HG02938 (cell line): ENCODE measurements around the gene NPW.
"Not testable (repeated sequence)": the region's sequence is repeated elsewhere in the genome, so short reads cannot be mapped to it uniquely, and the experiment has no call there.

Source experiments
- ATAC-seq: cut with Tn5 transposase; IDR thresholded peaks from one replicate; pipeline ENCODE4 v1.9.1; 2021; ENCODE audit warnings: mild to moderate bottlenecking, moderate library complexity; ENCODE audit not compliant: unreplicated experiment

Gene NPW

GRCh38 chr16:2019921-2020831, 591 bp downstream of the NPW start:
- no peak for ATAC-seq

- no peak for ATAC-seq
These were observed 3.1 kb downstream of the NPW start for GRCh38 chr16:2022723-2023091.

DNA sequence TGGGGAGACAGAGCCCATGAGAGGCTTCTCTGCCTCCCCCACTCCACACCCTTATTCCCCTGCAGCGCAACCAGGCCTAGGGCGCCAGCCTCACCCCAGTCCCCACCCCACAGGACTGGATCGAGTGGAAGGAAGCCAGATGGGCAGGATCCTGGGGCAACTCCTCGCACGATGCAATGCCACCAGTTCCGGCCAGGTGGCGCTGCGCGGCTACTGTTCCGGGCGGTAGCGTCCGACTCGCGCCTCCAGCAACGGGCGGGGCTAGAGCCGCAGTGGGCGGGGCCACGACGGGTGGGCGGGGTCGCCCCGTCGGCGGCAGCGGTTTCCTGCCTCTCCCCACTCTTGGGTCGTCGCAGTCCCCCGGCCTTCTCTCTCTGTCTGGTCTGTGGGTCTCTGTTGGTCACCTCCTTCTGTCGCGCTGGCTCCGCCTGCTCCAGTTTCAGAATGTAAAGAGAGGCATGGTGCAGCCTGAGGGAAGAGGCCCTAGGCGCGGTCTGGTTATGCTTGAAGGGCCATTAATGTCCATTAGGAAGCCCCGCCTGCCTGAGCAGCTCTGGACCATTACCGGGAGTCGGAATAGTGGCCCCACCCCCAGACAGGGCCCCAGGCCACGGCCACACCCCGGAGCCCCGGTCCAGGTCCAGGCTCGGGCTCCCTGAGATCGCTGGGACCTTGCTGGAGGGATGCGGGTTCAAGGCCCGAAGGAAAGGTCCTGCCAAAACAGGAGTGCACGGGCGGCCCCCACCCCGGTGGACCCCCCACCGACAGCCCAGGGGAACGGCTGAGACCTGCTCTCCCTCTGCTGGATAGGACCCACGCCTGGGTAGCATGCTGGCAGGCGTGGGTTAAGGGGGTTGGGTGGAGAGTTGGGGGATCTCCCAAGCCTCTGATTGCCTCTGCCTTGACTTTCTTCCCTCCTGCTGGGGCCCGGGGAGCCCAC, 3.8 kb downstream of the NPW start:
- no peak for ATAC-seq

DNA sequence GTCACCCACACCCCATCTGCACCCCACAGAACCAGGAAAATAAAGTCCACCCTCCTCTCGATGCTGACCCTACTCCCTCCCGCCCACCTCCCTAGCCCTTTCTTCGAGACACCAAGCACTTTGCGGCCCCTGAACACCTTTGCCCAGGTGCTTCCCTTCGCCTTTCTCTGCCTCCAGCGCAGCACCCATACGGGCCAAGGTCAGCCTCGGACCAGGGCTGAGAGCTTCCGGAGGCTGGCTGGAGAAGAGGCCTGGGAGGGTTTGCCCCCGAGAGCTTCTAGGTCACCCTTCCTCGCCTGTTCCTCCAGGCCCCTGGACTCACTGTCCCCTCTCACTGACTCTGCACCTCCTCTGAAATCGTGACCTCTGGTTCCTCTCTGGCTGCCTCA, 4.4 kb downstream of the NPW start:
- ATAC-seq = no peak

DNA sequence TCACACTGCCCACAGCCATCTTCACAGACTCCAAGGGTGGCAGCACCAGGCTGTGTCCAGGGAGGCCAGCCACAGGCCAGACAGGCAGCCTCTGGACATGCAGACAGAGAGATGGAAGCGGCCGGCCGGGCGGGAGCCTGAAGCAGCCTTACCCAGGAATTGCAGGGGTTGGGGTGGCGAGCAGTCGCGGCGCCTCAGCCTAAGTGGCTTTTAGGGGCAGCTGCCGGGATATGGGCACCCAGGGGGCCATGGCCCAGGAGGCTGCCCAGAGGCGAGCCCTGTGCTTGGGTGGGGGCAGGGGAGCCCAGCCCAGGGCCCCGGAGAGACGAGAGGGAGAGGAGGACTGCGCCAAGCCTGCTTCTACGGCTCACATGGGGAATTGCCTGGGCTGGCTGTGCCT, 5.7 kb downstream of the NPW start:
- no peak for ATAC-seq

- ATAC-seq = no peak
These were observed 6.4 kb downstream of the NPW start for GRCh38 chr16:2025878-2026460.

- ATAC-seq = no peak
These were observed 7.0 kb downstream of the NPW start, which contains the start of gene NHERF2 for GRCh38 chr16:2026461-2027023. NHERF2 (plus strand) TSS chr16:2026902; CDS start chr16:2027006, 104 bp downstream.

GRCh38 chr16:2027024-2028010, 7.7 kb downstream of the NPW start:
- no peak for ATAC-seq

DNA sequence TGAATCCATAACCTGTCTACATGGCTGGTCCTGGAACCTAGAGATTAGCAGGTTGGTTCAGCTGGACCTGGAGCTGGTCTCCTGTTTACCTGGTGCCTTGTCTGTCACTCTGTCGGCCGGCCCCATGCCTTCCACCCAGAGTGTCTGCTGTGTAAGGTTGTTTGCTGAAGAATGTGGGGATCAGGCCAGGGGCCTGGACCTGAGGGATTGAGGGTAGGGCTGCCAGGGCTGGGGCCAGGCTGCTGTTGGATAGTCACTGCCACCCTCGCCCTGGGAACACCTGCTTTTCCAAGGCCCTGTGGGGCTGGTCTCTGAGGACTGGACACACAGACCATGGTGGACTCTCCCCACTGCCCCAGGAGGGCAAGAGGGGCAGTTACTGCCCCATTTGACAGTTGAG, 8.6 kb downstream of the NPW start:
- no peak for ATAC-seq

- ATAC-seq = no peak
These were observed 9.1 kb downstream of the NPW start for GRCh38 chr16:2028620-2029220.

GRCh38 chr16:2029350-2029749, 9.8 kb downstream of the NPW start:
- ATAC-seq = no peak

DNA sequence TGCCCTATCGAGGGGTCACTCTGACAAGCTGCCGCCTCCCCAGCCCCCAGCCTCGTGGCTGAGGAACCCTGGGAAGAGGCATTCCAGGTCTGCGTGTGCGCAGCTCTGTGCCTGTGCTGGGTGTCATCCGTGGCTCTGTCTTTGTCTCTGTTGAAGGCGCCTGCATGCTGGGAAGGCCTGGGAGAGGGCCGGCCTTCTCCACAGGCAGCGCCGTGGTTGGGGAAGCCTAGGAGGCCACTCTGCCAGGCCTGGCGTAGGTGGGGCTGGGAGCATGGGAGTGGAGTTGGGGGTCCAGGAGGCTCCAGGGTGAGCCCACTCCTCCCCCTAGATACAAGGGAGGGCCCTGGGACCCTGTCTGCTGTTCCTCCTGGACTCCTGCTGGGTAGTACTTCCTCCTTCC, 10.5 kb downstream of the NPW start:
- no peak for ATAC-seq

GRCh38 chr16:2031081-2031577, 11.5 kb downstream of the NPW start:
- no peak for ATAC-seq

GRCh38 chr16:2032285-2033056, 12.9 kb downstream of the NPW start:
- no peak for ATAC-seq

DNA sequence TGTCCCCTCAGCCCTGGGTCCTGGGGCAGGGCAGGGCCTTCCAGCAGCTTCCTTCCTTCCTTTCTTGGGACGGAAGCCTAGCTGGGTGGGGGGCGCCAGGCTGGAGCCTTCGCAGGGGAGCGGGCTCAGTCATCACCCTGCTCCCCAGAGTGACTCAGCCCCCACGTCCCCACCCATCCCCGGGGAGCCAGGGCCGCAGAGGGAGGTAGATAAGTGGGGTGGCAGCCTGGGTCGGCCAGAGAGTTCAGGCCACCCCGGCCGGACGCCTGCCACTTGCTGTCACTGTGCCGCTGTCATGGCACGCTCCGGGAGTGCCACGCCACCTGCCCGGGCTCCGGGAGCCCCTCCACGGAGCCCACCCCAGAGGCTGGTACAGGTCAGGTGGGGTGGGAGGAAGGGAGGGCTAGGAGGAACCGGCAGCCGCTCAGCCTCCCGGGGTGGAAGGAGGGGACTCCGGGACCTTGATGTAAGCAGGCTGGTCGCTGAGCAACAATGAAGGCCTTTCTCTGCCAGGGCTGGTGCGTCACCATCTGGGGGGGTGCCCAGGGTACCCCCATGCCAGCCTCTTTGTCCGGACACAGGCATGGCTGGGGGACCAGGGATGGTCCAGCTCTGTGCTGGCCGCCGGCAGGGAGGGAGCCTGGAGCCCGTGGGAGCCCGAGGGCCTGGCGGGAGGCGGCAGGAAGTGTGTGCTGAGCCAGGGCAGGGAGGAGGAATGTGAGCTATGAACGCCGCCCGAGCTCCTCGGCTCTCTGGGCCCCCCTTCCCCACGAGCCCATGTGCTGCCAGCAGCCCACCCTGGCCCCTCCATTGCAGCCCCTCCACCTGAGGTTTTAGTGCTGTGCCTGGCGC, 13.7 kb downstream of the NPW start:
- ATAC-seq = no peak

DNA sequence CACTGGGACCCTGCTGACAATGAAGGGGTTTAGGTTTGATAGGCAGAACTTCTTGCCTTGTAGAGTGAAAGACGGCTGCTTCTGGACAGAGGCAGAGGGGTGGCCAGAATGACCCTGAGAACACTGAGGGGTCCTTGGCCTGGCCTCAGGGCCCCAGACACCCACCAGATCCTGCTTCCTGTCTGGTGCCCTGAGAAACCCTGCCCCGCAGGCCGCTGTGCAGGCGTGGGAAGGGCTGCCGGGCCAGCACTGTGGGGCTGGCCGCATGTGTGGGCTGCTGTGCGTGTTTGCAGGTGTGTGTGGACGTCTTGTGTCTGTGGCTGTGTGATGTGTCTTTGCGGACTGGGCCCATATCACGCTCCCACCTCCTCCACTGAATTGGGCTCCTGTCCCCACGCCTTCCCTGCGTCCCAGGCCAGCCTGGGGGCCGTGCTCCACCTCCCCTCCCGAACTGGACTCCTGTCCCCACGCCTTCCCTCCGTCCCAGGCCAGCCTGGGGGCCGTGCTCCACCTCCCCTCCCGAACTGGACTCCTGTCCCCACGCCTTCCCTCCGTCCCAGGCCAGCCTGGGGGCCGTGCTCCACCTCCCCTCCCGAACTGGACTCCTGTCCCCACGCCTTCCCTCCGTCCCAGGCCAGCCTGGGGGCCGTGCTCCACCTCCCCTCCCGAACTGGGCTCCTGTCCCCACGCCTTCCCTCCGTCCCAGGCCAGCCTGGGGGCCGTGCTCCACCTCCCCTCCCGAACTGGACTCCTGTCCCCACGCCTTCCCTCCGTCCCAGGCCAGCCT, 14.5 kb downstream of the NPW start:
- not testable (repeated sequence) for ATAC-seq
